ENCODE measurements around the gene PIGT.

PIGT gene

DNA sequence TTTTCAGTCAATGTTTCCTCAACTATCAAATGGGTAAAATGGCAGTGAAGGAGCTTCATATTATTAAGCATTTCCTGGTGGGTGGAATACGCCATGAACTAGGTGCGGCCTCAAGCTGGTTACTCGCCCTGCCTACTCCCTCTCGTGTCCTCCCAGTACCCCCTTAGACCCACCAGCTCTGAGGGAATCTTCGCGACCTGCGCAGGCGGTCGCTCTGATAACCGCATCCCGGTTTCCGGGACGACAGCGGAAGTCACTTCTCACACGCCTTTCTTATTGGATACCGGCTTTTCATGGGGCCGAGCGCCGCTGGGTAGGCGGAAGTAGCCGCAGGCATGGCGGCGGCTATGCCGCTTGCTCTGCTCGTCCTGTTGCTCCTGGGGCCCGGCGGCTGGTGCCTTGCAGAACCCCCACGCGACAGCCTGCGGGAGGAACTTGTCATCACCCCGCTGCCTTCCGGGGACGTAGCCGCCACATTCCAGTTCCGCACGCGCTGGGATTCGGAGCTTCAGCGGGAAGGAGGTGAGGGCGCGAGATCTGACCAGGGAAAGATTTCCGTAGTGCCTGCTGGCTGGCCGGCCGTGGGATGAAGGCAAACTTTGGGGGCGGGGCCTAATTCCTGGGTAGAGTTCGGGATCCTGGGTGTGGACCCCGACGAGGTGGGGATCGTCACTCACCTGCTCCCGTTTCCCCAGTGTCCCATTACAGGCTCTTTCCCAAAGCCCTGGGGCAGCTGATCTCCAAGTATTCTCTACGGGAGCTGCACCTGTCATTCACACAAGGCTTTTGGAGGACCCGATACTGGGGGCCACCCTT is at the start of gene PIGT:
Gene PIGT, plus strand, starts transcription at position 320 of the 816 bp plus-strand sequence. Its CDS starts 16 bp downstream, at position 336.
- peak within 1 kb of the TSS; percentile 83 for H3K4me3 ChIP-seq (ENCODE audit: low read length)
- no peak for TF ChIP-seq ZNF274 (IDR thresholded peaks at IDR 0.05; ENCODE audit: low read depth, low read length)

DNA sequence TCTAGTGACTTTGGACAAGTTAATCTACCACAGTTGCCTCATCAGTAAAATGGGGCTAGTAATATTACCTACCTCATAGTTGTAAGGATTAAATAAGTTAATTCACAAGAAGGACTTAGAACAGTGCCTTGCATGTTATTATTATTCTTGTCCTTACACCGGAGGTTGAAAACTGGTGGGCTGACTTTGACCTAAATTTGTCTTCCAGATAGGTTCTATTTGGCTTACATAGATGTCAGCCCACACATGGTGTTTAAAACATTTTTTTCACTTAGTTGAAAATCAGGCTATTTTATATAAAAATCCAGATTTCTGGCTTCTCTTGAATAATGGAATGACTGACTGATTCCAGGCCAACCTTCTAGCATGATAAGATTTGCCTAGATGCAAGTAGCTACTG is 49.7 kb upstream of the PIGT start:
- TF ChIP-seq ZNF274 (IDR thresholded peaks at IDR 0.05; ENCODE audit: low read depth, low read length): no peak
- H3K4me3 ChIP-seq (ENCODE audit: low read length): no peak overlapping the region

- no peak for TF ChIP-seq ZNF274 (IDR thresholded peaks at IDR 0.05; ENCODE audit: low read depth, low read length)
- no peak overlapping the region for H3K4me3 ChIP-seq (ENCODE audit: low read length)
These were observed 49.3 kb upstream of the PIGT start for GRCh38 chr20:45366631-45367030.

GRCh38 chr20:45367126-45367525 is 48.8 kb upstream of the PIGT start:
- TF ChIP-seq ZNF274 (IDR thresholded peaks at IDR 0.05; ENCODE audit: low read depth, low read length): no peak
- H3K4me3 ChIP-seq (ENCODE audit: low read length): peak overlapping the region; percentile 40; the same call in 1 of the 2 replicates

GRCh38 chr20:45368221-45368980 is 47.5 kb upstream of the PIGT start:
- no peak for TF ChIP-seq ZNF274 (IDR thresholded peaks at IDR 0.05; ENCODE audit: low read depth, low read length)
- peak overlapping the region; percentile 5; the same call in 1 of the 2 replicates for H3K4me3 ChIP-seq (ENCODE audit: low read length)

- TF ChIP-seq ZNF274 (IDR thresholded peaks at IDR 0.05; ENCODE audit: low read depth, low read length): no peak
- no peak overlapping the region for H3K4me3 ChIP-seq (ENCODE audit: low read length)
These were observed 45.3 kb upstream of the PIGT start for GRCh38 chr20:45370571-45371160.

DNA sequence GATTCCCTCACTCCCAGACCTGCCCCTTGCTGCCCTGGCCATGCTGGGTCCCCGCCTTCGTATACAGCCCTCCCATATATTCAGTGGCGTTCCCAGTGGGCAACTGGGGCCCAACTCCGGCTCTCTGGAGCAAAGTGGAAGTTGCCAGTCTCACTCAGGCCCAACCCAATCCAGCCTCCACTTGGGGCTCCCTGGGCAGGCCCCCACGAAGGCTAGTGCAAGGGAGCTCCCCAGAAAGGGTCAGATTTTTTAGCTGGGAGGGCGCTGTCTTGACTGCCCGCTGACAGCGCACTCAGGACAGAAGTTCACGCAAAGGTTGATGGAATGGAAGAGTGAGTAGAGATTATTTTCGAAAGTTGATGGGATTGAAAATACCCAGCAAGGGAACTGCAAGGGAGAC is 43.7 kb upstream of the PIGT start:
- no peak overlapping the region for H3K4me3 ChIP-seq (ENCODE audit: low read length)
- no peak for TF ChIP-seq ZNF274 (IDR thresholded peaks at IDR 0.05; ENCODE audit: low read depth, low read length)

DNA sequence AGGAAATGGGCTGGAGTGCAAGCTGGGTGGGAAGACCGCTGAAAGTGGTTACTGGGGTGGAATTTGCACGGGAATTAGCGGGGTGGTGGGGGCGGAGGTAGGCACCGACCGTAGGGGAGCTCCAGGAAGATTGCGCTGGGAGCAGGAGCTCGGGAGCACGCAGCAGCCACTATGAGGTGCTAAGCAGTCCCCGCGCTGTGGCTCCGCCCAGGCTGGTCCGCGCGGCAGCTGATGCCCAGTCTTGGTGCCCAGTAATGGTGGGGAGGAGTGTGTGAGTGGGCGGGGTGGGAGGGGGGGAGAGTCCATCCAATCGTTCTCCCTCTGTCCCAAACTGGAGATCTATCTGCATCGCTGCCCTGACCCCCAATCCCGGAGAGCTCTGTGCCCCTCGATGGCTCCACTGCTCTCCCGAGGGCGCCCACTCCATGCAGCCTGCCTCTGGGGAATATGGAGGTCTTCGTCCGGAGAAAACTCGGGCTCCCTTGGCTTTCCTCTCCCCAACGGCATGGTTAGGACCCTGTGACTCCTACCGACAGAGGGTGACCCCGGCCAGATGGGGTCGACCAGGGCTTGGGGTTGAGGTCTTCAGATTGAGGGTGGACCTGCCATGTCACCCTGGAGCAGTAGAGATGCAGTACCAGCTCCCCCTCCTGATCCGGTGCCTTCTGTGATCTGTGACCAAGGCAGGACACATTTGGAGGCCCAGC is 43.1 kb upstream of the PIGT start:
- no peak for TF ChIP-seq ZNF274 (IDR thresholded peaks at IDR 0.05; ENCODE audit: low read depth, low read length)
- H3K4me3 ChIP-seq (ENCODE audit: low read length): no peak overlapping the region; the same call in 1 of the 2 replicates

- peak overlapping the region; percentile 29; the same call in 1 of the 2 replicates for H3K4me3 ChIP-seq (ENCODE audit: low read length)
- TF ChIP-seq ZNF274 (IDR thresholded peaks at IDR 0.05; ENCODE audit: low read depth, low read length): no peak
These were observed 42.4 kb upstream of the PIGT start for GRCh38 chr20:45373353-45374100.

- TF ChIP-seq ZNF274 (IDR thresholded peaks at IDR 0.05; ENCODE audit: low read depth, low read length): no peak
- no peak overlapping the region for H3K4me3 ChIP-seq (ENCODE audit: low read length)
These were observed 41.9 kb upstream of the PIGT start for GRCh38 chr20:45374101-45374467.

DNA sequence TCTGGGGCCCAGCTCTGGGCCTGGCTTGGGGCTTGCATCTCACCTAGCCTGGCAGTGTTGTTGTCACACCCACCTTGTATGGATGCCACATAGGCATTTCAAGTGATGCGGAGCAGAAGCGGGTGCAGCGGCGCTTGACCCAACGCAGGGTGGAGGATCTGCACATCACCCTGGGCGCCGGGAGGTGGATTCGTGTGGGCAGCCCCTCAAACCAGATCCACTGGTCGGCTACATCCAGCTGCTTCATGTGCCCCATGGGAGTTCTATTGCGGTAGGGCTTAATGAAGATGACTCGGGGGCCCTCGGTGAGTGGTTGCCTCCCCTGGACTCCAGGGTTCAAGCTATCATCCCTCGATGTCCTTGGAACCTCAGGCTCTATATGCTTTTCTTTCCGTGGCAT is 41.0 kb upstream of the PIGT start:
- no peak for TF ChIP-seq ZNF274 (IDR thresholded peaks at IDR 0.05; ENCODE audit: low read depth, low read length)

DNA sequence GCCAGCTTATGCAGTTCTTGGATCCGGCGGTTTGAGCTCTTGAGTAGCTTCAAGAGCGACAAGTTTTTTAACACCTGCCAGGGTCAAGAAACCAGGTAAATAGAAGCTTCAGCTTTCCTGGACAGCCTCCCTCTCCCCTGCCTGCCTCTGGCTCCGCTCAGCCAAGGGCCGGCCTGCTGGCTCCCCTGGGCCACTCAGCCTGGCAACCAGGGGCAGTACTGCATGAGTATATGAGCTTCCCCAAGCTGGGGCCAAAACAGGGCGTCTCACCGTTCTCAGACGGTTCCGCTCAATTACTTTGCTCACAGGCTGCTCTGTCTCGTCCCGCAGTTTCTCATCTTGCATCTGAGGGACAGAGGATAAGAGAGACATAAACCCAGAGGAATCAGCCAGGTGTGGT is 38.7 kb upstream of the PIGT start:
- no peak overlapping the region for H3K4me3 ChIP-seq (ENCODE audit: low read length)
- TF ChIP-seq ZNF274 (IDR thresholded peaks at IDR 0.05; ENCODE audit: low read depth, low read length): no peak

More for the DNA sequence above, 41.0 kb upstream of the PIGT start:
- no peak overlapping the region for H3K4me3 ChIP-seq (ENCODE audit: low read length)

DNA sequence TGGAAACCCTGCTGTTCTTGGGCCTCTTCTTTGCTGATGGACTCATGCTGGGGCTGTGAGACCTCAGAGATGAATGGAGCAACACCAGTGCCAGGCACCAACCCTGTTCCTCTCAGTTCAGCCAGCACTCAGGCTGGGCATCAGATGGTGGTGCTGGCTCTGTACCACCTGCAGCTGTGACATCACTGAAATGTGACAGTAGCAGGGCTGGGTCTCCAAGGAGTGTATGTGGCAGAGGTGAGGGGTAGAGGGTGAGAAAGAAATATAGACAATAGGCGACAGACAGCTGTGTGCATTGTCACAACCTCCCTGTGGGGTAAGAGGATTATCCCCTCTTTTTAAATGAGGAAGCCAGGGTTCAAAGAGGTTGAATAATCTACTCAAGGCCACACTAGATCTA is 37.8 kb upstream of the PIGT start, which contains the start of gene TP53TG5:
Gene TP53TG5, minus strand, starts transcription at position 135 of the 400 bp plus-strand sequence. Its CDS starts 89 bp downstream, at position 46.
- no peak for TF ChIP-seq ZNF274 (IDR thresholded peaks at IDR 0.05; ENCODE audit: low read depth, low read length)
- H3K4me3 ChIP-seq (ENCODE audit: low read length): no peak within 1 kb of the TSS
